Measurements from ENCODE around the gene PRSS33.

PRSS33 gene

GRCh38 chr16:2776500-2777139, 10.7 kb downstream of the PRSS33 start:
- DNase-seq (ENCODE audit: low read depth): no peak

- DNase-seq (ENCODE audit: low read depth): no peak
These were observed 11.4 kb downstream of the PRSS33 start for GRCh38 chr16:2775765-2776499.

- no peak for DNase-seq (ENCODE audit: low read depth)
These were observed 12.1 kb downstream of the PRSS33 start for GRCh38 chr16:2775131-2775716.

GRCh38 chr16:2774161-2774891, 13.0 kb downstream of the PRSS33 start:
- DNase-seq (ENCODE audit: low read depth): no peak

DNA sequence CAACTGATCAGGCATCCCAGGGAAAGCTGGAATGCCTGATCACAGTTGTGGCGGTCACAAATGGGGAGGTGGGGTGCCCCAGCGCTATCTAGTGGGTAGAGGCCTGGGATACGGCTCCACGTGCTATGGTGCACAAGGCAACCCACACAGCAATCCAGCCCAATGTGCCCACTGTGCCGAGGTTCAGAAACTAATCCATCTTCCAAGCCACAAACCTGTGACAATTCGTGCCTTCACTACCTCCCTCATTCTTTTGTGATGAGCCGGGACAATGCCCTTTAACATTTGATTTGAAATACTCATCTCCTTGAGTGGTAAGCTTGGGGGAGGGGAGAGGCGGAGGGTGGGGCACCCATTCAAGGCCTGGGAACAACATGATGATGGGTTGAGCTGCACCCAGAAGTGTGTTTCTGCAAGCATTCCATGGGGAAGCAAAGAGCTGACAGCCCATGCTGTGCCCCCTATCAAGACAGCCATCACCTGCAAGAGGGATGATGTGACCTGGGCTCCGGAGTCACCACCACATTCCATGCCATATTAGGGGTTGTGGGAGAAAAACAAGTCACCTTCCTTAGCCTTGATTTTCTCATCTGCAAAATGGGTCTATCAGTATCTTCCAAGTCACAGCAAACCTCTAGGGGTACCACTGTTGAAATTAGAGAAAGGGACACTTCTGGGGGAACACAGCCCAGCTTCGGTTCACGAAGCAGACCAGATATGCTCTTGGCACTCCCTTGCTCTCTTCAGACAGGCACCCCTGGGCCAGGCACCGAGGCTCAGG, 14.0 kb downstream of the PRSS33 start:
- no peak for DNase-seq (ENCODE audit: low read depth)

DNA sequence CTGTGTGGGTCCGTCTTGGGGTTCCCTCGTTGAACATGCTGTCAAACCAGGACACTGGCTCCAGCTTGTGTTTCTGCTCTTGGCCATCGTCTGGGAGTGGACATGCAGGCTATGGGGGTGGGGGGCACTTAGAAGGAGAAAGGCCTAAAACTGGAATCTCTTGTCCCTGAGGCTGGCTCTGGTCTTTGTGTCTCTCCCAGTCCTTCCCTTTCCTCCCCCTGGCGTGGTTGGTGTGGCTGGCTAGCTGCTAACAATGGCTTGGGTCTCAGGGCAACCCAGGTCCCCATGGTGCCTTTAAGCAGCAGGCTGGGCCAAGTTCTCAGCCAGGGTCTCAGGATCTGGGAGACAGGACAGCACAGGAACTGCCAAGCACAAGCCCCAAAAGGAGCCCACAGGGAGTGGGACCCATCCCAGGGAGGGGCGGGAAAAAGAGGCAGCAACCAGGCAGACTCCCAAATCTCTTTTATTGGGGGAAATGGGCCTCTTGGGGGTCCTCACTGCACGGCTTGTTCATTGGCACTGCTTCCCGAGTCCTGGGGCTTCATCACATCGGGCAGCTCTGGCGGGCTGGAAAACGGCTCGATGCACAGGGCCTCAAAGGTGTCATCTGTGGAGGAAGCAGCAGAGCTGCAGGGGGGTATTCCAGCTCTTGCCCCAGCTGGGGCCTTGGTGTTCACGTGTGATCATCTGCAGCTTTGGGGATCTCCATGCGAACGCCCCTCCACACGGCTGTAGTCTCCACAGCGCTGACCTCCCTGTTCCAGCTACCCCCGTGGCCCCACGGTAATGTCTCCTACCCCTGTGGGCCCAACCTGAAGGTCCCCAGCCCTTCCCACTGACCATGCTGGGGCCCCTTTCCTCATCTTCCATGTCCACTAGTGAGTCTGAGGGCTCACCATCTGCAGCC, 15.6 kb downstream of the PRSS33 start:
- DNase-seq (ENCODE audit: low read depth): no peak

GRCh38 chr16:2770057-2770951, 17.1 kb downstream of the PRSS33 start:
- no peak for DNase-seq (ENCODE audit: low read depth)

DNA sequence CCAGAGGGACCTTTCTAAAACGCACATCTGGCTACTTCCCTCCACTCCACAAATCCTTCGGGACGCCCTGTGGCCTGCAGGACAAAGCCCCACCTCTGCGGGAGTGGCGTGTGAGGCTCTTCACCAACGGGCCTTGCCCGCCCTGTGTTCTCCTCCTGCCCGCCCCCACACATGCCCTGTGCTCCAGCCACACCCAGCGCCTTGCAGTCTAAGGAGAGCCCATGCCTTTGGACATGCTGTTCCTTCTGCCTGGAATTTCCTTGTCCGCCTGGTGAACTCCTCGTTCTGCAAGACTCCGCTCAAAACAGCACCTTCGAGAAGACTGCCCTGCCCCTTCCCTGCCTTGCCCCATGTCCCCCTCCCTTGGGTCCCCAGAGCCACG, 17.7 kb downstream of the PRSS33 start:
- DNase-seq (ENCODE audit: low read depth): no peak

DNA sequence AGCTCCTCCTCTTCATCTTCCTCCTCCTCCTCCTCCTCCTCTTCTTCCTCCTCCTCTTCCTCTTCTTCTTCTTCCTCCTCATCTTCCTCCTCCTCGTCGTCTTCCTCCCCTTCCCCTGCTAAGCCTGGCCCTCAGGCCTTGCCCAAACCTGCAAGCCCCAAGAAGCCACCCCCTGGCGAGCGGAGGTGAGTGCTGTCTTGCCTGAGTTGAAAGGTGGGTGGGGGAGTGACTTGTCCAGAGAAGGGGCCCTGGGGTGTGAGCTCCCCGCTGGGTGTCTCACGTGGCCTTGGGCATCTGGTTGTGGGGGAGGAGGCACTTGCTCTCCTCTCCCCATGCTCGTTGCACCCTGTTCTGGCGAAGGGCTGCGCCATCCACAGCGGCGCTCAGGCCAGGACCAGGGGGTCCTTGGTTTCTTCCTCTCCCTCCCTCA, 18.2 kb downstream of the PRSS33 start:
- no peak for DNase-seq (ENCODE audit: low read depth)

- no peak for DNase-seq (ENCODE audit: low read depth)
These were observed 18.8 kb downstream of the PRSS33 start for GRCh38 chr16:2768403-2769089.

DNA sequence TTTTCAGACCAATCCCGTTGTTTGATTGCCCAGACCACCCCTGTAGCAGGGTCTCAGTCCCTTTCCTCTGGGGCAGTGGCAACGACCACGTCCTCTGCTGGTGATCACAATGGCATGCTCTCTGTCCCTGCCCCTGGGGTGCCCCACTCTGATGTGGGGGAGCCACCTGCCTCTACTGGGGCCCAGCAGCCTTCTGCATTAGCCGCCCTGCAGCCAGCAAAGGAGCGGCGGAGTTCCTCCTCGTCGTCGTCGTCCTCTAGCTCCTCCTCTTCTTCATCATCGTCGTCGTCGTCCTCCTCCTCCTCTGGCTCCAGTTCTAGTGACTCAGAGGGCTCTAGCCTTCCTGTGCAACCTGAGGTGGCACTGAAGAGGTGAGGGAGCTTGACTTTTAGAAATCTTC, 19.5 kb downstream of the PRSS33 start:
- no peak for DNase-seq (ENCODE audit: low read depth)

GRCh38 chr16:2767140-2767731, 20.1 kb downstream of the PRSS33 start:
- DNase-seq (ENCODE audit: low read depth): no peak

DNA sequence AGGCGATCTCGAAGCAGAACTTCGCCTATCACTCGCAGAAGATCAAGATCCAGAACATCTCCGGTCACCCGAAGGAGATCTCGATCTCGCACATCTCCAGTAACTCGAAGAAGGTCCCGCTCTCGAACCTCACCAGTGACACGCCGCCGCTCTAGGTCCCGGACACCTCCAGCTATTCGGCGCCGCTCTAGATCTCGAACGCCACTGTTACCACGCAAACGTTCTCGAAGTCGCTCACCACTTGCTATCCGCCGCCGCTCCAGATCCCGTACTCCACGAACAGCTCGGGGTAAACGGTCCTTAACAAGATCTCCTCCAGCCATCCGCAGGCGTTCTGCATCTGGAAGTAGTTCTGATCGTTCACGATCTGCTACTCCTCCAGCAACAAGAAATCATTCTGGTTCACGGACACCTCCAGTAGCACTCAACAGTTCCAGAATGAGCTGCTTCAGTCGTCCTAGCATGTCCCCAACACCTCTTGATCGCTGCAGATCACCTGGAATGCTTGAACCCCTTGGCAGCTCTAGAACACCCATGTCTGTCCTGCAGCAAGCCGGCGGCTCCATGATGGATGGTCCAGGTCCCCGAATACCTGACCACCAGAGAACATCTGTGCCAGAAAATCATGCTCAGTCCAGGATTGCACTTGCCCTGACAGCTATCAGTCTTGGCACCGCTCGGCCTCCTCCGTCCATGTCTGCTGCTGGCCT, 20.8 kb downstream of the PRSS33 start:
- DNase-seq (ENCODE audit: low read depth): no peak

GRCh38 chr16:2765462-2766404, 21.6 kb downstream of the PRSS33 start:
- no peak for DNase-seq (ENCODE audit: low read depth)

DNA sequence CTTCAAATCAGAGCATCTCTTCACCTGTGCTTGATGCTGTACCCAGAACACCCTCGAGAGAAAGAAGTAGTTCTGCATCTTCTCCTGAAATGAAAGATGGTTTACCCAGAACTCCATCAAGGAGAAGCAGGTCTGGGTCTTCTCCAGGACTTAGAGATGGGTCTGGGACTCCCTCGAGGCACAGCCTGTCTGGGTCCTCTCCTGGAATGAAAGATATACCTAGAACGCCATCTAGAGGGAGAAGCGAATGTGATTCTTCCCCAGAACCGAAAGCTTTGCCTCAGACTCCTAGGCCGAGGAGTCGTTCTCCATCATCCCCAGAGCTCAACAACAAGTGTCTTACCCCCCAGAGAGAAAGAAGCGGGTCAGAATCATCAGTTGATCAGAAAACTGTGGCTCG, 22.6 kb downstream of the PRSS33 start:
- no peak for DNase-seq (ENCODE audit: low read depth)

DNA sequence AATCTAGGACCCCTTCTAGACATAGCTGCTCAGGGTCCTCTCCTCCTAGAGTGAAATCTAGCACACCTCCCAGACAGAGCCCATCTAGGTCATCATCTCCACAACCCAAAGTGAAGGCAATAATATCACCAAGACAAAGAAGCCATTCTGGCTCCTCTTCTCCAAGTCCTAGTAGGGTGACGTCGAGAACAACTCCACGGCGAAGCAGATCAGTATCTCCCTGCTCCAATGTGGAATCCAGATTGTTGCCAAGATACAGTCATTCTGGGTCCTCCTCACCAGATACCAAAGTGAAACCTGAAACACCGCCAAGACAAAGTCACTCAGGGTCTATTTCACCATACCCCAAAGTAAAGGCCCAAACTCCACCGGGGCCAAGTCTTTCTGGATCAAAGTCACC, 24.2 kb downstream of the PRSS33 start:
- no peak for DNase-seq (ENCODE audit: low read depth)

DNA sequence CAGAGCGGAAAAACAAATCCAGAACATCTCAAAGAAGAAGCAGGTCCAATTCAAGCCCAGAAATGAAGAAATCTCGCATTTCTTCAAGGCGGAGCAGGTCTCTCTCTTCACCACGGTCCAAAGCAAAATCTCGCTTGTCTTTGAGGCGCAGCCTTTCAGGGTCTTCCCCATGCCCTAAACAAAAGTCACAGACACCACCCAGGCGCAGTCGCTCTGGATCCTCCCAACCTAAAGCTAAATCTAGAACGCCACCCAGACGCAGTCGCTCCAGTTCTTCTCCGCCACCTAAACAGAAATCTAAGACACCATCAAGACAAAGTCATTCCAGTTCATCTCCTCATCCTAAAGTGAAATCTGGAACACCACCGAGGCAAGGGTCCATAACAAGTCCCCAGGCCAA, 24.6 kb downstream of the PRSS33 start:
- DNase-seq (ENCODE audit: low read depth): no peak
